IPS-NIHi7 (cell line): Measurements from ENCODE around the gene C1orf53.

Experiments
- DNase-seq: peaks from one replicate; pipeline ENCODE4 v3.0.0; 2012; ENCODE audit warnings: mixed read lengths; ENCODE audit errors: extremely low spot score

The C1orf53 gene

GRCh38 chr1:197907846-197908616, 5.6 kb downstream of the C1orf53 start:
- DNase-seq = no peak

GRCh38 chr1:197908716-197909220, 6.3 kb downstream of the C1orf53 start:
- no peak for DNase-seq

DNA sequence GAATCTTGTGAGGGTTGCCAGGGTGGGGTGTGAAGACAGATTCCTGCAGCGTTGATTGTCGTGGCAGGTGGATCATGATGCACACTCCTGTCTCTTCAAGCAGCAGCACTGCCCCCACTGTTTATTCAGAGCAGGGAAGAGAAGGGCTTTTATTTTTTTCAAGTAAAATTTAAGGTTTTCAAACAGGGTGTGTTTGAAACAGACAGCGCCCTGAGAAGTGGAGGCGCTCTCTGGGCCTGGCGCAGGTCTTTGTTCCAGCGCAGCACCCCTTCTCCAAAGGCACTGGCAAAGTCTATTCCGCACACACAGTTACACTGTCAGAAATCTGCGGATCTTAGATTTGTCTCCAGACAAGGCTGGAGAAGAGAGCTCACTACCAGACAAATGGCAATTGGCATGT, 7.0 kb downstream of the C1orf53 start:
- no peak for DNase-seq

GRCh38 chr1:197910120-197910991, 7.9 kb downstream of the C1orf53 start:
- DNase-seq = no peak

GRCh38 chr1:197911111-197911856, 8.9 kb downstream of the C1orf53 start:
- DNase-seq = no peak

DNA sequence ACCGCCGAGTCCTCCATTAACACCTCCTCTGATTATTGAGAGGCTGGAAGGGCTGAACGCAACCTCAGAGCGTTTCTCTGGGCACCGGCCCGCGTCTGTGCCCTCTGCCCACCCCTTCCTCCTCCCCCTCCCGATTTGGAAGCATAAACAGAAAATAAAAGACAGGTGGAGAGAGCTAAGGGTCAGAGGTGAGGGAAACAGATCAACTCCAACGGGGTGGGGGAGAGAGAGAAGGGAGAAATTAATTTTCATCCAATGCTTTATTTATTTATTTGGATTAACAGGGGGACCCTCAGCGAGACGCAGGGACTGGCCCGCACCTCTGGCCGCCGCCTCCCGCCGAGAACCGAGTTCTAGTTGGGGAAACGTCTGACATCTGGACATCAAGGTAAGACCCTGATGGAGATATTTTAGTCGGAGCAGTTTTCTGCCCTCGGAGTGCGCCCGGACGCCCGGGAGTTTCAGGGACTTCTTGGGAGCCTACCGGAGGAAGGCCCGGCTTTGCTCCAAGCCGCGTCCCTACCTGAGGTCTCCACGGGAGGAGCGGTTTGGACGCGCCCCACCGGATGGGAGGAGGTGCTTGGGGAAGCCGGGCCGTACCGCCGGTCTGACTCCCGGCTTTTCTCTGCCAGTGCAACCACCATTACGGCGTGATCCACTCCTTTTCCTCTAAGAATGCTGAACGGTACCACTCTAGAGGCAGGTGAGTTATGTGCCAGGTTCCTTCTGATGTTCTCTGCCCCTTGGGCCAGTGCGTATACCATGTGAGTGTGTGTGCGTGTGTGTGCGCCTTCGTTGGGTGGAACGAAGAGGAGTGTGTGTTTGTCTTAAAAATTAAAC, 9.6 kb downstream of the C1orf53 start:
- no peak for DNase-seq

DNA sequence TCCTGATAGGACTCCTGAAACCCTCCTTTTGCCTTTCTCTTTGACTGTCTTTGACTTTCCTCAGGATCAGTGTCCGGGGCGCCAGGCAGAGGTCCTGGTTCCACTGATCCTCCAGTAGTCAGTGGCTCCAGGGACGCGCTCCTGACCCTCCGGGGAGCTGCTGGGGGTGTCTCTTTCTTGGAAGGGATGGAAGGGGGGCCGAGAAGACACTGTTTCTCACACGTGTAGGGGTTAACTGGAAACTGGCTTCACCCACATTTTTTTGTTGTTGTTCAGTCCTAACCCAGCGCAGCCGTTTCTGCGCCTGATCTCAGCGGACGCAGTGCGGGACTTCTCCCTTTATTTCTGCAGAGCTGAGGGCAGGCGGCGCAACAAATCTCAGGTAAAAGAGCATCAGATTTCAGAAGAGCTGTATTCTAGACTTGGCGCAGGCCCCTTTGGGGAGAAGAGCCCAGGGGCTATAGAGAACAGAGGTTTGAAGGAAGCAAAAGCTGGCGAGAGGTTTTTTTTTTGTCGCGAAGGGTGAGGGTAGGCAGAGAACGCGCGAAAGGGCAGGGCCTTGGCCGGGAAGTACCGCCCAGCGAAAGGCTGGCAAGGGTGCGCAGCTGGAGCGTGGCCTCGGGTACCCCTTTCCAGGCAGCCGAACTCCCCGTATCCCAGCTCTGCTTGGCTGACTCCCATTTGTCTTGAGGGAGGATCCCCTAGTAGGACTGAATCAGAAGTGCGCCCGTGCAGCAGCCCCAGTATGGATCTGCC, 10.5 kb downstream of the C1orf53 start:
- DNase-seq = no peak

- no peak for DNase-seq
These were observed 11.3 kb downstream of the C1orf53 start for GRCh38 chr1:197913495-197914276.

DNA sequence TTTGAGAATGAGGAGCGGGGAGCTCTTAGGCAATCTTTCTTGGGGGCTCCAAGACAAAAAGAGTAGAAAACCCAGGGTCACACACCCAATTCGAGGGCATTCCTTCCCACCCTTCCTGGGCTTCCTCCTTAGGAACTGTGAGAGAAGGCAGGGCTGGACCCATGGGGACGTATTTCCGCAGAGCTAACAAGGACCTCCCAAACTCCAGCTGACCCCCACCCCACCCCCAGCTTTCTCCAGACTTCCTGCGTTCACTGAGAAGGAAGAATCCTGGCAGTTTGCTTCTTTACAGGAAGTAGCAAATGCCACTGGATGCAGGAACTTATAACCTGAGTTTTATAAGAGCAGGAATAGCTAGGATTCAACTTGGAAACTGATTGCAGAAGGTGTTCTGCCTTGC, 12.1 kb downstream of the C1orf53 start:
- no peak for DNase-seq

DNA sequence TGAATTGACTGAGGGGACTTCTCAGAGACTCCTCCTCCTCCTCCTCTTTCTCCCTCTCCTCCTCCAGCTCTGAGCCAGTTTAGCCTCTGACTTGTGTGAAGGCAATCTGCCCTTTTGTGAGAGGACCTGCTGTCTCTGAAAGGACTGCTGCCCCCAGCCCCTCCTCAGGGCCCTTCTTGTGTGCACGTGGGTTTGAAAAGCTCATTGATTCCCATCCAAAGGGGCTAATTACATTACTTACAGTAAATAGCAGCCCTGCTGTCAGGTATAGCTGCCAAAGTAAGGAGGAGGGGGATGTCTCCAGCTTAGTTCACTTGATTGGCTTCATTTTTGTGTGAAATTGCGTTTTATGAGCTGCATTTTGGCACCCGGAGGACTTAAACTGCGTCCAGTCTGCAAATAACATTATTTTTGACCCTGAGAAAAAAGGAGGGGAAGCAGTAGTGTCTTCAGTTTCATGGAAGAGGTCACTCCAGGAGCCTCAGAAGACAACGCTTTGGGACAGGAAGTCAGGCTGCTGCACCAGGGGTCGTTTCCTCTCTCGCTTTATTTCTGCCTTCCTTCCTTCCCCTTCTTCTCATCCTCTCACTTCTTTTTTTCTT, 12.9 kb downstream of the C1orf53 start:
- DNase-seq = no peak

DNA sequence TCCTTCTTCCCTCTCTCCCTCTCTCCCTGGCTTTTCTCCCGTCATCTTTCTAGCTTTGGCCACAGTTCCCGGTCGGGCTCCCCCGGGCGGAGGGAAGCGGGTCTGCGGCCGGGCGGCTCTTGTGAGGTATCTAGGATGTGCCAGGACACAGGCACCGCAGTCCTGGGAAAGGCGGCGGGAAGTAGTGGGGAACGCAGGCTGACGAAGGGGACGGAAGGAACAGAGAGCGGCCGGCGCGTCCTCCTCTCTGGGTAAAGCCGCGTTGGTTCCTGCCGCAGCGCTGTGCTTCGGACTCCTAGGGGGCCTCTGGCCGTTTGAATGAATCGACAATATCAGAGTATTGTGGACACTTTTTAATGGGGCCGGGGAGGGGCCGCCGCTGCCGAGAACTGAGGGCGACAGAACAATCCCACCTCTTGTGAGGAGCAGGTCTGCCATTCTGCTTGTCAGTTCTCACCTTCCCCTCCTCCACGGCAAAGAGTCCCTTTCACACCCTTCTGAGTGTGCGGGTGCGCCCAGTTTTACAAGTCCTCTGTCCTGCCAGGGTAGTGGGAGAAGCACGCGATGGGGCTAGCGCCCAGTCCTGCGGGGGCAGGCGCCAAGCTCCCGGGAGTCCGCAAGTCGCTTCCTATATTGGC, 13.6 kb downstream of the C1orf53 start:
- DNase-seq = peak; percentile 72

DNA sequence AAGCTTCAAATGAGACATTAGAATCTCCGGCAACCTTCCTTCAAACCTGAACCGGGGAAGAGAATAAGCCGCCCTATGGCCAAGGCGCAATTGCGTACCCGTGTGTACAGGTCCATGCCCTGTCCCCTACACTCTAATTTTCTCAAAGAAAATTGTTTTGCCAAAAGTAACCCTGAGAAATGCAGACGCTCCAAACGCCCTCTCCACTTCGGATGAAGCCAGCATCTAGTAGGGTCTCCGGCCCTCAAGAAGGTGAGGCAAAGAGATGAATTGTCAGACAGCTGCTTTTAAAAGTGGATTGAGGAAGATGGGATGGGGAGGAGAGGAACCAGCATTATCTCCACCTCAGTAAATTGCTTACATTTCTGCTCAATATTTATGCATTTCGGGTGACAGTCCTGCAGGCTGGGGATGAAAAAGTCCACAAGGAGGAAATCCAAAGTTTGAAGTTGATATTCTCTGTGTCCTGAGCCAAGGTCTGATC, 14.1 kb downstream of the C1orf53 start:
- DNase-seq = no peak

DNA sequence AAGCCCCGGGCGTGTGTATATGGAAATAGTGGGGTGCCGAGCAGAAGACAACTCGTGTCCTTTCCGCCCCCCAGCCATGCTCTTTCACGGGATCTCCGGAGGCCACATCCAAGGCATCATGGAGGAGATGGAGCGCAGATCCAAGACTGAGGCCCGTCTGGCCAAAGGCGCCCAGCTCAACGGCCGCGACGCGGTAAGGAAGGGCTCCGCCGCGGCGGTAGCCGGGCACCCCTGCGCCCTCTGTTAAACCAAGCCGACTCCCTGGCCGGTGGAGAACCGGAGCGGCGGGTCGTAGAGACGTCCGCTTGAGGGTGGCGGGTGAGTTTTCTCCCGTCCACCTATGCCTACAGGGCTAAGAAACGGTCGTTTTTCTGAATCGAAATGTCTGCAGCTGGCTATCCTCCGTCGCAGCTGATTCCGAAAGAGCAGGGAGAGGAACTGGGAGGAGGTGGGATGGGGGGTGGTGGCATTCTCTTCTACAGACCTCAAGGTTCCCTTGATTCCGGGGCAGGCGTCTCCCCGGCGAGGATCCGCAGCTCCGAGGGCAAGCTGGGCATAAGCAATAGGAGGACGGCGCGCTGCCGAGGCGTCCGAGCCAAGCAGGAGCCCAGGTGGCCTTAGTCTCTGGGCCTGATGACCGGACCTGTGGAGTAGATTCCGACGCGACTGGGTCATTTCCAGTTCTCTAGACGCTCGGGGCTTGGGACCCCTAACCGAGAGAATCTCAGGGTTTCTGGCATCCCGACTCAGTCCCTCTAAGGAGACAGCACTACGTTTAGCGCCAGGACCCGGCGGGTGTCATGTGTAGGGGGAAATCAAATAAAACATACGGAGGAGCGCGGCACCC, 15.6 kb downstream of the C1orf53 start:
- no peak for DNase-seq

DNA sequence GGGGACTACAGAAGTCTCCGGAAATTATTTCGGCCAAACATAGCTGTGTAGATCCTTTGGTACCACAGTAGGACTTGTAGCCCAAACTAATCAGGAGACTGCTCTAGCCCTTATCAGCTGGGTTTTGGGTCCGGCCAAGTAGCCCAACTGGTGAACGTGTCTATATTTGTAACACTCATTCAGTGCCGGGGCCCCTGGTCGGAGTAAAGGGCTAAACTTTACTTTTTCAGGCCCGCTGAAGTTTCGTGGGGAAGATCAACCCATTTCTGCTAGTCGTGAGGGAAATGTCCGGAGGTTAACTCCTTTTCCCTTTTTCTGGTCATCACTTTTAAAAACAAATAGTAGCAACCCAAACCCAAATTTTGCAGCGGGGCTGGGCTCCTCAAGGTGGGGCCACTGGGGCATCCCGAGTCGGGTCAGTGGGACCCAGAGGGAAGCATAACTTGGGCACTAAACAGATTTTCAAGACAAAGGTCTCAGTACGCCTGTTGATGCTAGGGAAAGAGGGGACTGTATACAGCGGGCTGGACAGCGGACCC, 16.4 kb downstream of the C1orf53 start:
- no peak for DNase-seq

- DNase-seq = no peak
These were observed 17.1 kb downstream of the C1orf53 start for GRCh38 chr1:197919346-197920066.

- no peak for DNase-seq
These were observed 17.6 kb downstream of the C1orf53 start for GRCh38 chr1:197920067-197920396.
